ENCODE results near the gene TRIM37. TPM values are rescaled to one million over a fixed set of nuclear protein-coding genes. Genes with fewer than 3 reads are reported as not detected.

TRIM37 gene
- 10 to 100 TPM; 16.8 to 29.3 (median 21.5) TPM for total RNA-seq

- peak; percentile 83 for DNase-seq (ENCODE audit: low spot score)
- no peak for TF ChIP-seq CTCF (IDR thresholded peaks at IDR 0.05)
- ATAC-seq (ENCODE audit: low FRiP score) = peak; percentile 98
These were observed at the start of gene TRIM37 for GRCh38 chr17:59106463-59107305. TSS of gene TRIM37 (minus strand) at chr17:59106880. CDS start at chr17:59106461, 419 bp downstream.

GRCh38 chr17:59155439-59156177 is 48.9 kb upstream of the TRIM37 start, which contains the start of gene PRR11:
TSS of gene PRR11 (plus strand) at chr17:59155746. CDS start at chr17:59169753, 14,007 bp downstream.
- ATAC-seq (ENCODE audit: low FRiP score) = peak; percentile 97
- peak; percentile 83 for DNase-seq (ENCODE audit: low spot score)
- TF ChIP-seq CTCF (IDR thresholded peaks at IDR 0.05) = no peak

GRCh38 chr17:59154721-59155438 is 48.2 kb upstream of the TRIM37 start, which contains the start of gene SKA2:
TSS of gene SKA2 (minus strand) at chr17:59155186. CDS start at chr17:59155163, 23 bp downstream.
- DNase-seq (ENCODE audit: low spot score) = peak; percentile 76
- ATAC-seq (ENCODE audit: low FRiP score) = peak; percentile 97
- TF ChIP-seq CTCF (IDR thresholded peaks at IDR 0.05) = no peak

GRCh38 chr17:59154292-59154720 is 47.6 kb upstream of the TRIM37 start:
- ATAC-seq (ENCODE audit: low FRiP score) (no peak), DNase-seq (ENCODE audit: low spot score) (no peak)
- no peak for TF ChIP-seq CTCF (IDR thresholded peaks at IDR 0.05)

GRCh38 chr17:59152925-59153324 is 46.2 kb upstream of the TRIM37 start:
- DNase-seq (ENCODE audit: low spot score) (no peak), ATAC-seq (ENCODE audit: low FRiP score) (no peak)
- no peak for TF ChIP-seq CTCF (IDR thresholded peaks at IDR 0.05)

GRCh38 chr17:59151591-59151990 is 44.9 kb upstream of the TRIM37 start:
- TF ChIP-seq CTCF (IDR thresholded peaks at IDR 0.05) = no peak
- ATAC-seq (ENCODE audit: low FRiP score) (no peak), DNase-seq (ENCODE audit: low spot score) (no peak)

Data from omental fat pad (tissue), 4 donors.